ENCODE measurements around the gene RFX8.
"Not testable (repeated sequence)": the region's sequence is repeated elsewhere in the genome, so short reads cannot be mapped to it uniquely, and the experiment has no call there.

GRCh38 chr2:101352631-101353030 is 122.3 kb downstream of the RFX8 start:
- not testable (repeated sequence) for TF ChIP-seq CTCF (IDR thresholded peaks at IDR 0.05; ENCODE audit: low read depth, low read length); EZH2phosphoT487 (IDR thresholded peaks at IDR 0.05; ENCODE audit: low read depth)
